Fibroblast of upper back skin (primary cell): ENCODE results near the gene DNAJB1.
"Not testable (repeated sequence)": the region's sequence is repeated elsewhere in the genome, so short reads cannot be mapped to it uniquely, and the experiment has no call there.

Experiments
- DNase-seq: peaks from one replicate; pipeline ENCODE4 v3.0.0-alpha.2; 2013

Gene DNAJB1

DNA sequence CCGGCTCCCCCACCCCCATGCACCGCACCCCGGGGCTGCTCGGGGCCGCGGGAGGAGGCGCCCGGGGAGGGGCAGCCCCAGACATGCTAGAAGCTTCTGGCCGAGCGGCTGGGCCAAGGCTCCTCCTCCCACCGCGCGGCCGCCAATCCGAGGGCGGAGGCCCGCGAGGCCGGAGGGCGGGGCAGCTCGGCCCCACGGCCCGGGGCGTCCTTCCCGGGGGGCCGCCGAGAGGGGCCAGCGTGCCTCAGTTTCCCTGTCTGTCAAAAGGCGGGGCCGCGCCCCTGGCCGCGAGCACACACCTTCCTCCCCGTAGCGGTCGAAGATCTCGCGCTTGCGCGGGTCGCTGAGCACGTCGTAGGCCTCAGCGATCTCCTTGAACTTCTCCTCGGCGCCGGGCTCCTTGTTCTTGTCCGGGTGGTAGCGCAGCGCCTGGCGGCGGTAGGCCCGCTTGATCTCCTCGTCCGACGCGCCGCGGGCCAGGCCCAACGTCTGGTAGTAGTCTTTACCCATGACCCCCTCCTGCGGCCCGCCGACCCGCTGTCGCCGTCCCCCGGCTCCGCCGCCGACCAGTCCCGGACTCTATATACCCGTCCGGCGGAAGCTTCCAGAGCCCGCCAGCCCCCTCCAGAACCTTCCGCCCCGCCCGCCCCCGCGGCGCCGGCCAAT, at the start of gene DNAJB1:
Gene DNAJB1 (minus strand): TSS at position 558 of the 666 bp plus-strand sequence. CDS start 48 bp downstream, at position 510.
- peak; percentile 72 for DNase-seq

DNA sequence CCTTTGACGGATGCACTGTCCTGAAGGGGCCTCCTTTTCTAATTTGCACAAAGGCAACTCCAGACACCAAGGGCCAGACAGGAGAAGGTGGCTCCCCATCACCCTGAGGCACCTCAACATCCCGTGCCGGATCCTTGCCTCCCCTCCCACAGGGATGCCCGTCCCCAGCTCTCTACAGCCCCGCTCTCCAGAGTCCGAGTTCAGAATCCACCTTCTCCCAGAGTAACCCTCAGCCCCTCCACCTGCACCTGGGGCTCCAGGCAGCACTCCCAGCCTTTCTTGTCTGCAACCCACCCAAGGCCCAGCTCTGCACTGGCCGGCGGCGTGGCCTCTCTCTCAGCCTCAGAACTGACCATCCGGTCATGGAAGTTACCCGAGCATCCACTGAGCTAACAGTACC, 48.9 kb upstream of the DNAJB1 start:
- no peak for DNase-seq

- DNase-seq: no peak
Observed at GRCh38 chr19:14566712-14567077, 48.5 kb upstream of the DNAJB1 start.

DNA sequence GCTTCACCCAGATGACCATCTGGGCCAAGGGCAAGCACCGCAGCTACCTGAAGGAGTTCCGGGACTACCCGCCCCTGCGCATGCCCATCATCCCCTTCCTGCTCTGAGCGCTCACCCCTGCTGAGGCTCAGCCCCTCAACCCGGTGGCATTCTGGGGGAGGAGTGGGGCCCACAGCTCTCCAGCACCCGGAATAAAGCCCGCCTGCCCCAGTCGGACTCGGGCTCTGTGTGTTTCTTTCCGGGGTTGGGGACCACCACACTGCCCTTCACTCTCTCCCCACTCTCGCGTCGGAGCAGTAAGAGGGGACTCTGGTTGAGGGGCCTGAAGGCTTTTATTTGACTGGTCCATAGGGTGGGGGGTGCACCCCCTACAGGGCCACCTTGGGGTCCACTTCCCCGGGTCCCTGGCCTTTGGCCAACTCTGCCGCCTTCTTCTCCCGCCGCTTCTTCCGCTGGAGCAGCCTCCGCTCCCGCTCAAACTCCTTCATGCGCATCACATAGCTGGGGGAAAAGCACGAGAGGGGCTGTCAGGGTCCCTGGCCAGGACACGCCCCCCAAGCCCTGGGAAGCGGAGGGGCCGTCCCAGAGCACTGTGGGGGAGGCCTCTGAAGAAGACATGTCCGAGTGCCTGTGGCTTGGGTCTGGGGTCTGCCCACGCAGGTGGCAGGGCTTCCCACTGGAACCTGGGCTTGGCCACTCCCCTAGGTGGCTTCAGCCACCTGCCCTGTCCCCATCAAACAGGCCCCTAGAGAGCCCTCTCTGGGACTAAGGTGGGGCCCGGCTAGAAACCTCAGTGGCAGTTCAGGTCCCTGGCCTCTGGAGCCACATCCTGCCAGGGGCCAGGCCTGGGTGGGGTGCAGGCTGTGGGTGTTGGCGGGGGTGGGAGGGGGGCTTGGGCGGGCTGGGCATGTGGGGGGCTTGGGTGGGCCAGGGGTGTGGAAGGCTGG, 47.8 kb upstream of the DNAJB1 start:
- no peak for DNase-seq

DNA sequence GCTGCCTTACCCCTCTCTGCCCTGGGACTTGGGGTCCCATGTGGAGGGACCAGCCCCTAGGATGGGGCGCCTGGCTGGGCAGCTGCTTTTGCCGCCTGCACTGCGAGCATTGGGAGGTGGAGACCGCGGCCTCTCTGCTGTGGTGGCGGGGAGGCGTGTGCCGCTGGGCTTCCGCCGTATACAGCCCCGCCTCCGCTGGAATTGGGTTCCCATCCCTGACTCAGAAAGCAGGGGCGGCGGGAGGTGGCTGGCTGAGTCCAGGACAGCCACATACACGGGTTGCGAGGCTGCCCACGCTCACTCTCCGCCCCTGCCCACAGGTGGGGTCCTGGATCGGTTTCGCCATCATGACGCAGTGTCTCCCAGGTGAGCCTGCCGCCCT, 47.1 kb upstream of the DNAJB1 start:
- DNase-seq: no peak

GRCh38 chr19:14564652-14565297, 46.6 kb upstream of the DNAJB1 start:
- not testable (repeated sequence) for DNase-seq

- no peak for DNase-seq
Observed at GRCh38 chr19:14563989-14564651, 45.9 kb upstream of the DNAJB1 start.

- no peak for DNase-seq
Observed at GRCh38 chr19:14563590-14563926, 45.4 kb upstream of the DNAJB1 start.

DNA sequence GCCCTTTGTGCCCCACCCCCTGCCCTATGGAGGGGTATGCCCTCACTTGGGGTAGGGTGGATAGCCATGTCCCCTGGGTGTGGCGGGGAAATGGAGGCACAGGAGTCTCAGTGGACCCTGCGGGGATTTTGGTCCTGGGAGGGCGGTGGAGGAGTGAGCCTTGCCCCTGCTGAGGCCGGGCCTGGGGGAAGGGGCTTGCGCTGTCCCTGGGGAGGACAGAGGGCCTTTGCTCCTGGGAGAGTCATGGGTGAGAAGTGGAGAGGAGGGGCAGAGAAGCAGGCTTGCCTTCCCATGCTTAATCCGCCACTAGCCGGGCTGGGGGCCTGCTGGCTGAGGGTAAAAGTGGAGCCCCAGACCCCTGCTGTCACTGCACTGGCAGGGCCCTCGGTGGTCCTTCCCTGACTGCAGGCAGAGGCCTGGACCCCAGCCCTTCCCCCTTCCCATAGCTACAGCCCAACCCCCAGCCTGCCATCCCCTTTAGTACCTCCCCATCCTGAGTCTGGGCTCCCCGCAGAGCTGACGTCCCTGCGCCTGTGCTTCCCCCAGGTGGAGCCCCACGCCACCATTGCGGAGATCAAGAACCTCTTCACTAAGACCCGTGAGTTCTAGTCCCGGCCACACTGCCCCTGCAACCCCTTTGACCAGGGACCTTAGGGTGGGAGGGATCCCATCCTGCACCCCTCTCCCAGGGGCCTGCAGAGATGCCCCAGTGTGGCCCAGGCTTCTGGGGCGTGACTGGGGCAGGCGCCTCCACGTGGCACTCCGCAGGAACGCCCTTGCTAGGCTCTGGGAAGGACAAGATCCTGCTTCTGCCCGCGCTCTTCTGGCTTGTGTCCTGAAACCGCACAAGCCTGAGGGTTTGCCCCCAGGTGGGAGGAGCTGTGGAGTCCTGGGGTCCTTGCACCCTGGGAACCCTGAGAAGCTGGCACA, 44.7 kb upstream of the DNAJB1 start:
- DNase-seq: no peak

GRCh38 chr19:14561847-14562351, 43.7 kb upstream of the DNAJB1 start:
- peak; percentile 25 for DNase-seq

DNA sequence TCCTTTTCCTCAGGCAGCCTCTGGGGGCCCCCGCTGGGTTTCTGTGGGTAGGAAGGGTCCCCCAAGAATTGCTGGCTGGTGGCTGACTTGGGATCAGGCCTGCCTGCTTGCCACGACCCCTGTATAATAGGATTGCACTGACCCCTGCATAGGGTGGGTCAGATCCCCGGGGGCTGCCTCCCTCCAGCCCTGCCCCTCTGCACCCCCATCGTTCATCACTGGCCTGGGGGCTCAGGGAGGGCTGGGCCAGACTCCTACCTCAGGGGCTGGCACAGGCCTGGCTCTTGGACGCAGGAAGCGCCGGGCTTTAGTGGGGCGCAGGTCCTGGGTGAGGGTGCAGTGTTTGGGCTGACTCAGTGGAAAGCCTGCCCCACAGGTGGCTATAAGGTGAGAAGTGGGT, 43.1 kb upstream of the DNAJB1 start:
- no peak for DNase-seq

DNA sequence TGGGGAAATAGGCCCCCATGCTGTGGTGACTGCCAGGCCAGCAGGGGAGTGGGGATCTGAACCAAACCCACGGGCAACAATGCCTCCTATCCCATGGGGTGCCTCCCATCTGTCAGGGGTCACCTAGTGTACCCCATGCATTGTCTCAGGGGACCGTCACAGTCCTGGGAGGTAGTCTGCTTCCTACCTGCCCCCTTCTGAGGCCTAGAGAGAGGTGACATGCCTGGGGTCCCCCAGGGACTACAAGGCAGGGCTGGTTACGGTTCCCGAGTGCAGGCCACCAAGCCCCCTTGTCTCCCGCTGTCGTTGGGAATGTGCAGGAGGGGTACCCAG, 42.5 kb upstream of the DNAJB1 start:
- DNase-seq: no peak

DNA sequence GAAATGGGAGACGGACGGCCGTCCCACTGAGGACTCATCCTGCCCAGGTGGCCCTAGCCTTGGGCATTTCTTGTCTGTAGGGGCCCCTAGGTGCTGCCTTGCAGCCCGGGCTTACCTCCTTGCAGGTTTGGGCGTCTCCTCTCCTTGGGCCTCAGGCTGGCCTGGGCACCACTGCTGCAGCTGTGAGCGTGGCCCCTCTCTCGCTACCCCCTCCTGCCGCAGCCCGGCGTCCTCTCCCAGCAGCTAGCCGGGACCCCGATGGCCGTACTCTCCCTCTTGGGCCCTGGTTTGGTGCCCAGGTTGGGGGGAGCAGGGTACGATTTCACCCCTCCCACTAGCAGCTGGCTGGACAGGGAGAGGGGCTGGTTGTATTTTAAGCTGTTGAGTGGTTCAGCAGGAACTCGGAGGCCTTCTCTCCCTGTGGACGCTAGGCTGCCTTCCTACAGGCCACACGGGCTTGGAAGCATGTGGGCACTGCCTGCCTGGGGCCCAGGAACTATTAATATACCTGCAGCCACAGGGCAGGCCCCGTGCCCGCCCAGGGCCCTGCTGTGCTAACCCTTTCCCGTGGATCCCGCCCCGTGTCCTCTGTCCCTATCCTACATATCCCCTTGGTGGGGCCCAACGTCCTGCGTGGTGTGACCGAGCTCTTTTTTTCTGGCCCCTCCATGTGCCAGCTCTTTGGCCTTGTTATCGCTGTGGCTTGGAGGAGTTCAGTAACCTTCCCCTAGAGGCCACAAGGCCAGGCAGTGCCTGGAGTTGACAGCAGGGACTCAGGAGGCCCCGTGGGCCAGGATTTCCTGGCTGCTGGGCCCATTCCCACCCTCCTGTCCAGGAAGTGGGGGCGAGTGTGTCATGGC, 41.9 kb upstream of the DNAJB1 start:
- DNase-seq: no peak

DNA sequence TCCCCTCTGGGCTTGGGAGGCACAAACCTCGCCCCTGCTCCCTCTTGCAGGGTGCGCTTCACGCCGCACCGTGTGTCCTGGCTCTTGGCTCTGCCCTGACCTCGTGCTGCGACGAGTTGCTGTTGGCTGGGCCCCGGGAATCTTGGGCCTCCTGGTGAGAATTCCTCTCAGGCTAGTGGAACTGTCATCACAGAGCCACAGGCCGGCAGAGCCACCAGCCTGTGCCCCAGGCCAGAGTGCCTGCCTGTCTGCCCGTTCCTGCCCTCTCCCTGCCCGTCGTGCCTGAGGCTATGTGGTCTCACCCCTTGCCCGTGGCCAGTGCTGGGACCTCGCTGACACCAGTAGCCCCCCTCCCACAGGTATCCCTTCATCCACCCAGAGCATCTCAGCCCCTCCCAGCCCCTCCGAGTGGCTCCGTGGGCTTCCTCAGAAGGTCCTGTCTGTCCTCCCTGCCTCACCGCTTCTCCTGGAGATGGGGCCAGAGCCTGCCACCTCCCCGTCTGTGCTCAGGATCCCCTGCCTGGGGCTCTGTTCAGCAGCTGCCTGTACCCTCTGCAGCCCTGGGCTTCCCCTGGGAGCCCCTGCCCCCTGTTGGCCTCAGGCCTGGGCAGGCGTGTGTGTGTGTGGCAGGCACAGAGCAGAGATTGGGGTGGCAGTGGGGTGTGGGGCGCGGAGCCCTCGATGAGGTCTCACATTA, 40.3 kb upstream of the DNAJB1 start:
- DNase-seq: no peak

GRCh38 chr19:14556662-14557188, 38.5 kb upstream of the DNAJB1 start:
- DNase-seq: peak; percentile 64

- DNase-seq: no peak
Observed at GRCh38 chr19:14555918-14556661, 37.9 kb upstream of the DNAJB1 start.

GRCh38 chr19:14554382-14554812, 36.2 kb upstream of the DNAJB1 start:
- DNase-seq: no peak

- no peak for DNase-seq
Observed at GRCh38 chr19:14553939-14554243, 35.7 kb upstream of the DNAJB1 start.
